Measurements from ENCODE around the gene CRACR2B. TPM values are rescaled to one million over a fixed set of nuclear protein-coding genes. Genes with fewer than 3 reads are reported as not detected.
A peak's percentile ranks its signal among the peaks of the same experiment; 100 is the strongest.

CRACR2B gene
- total RNA-seq, 1 donor from 2014 or later: 43.6 TPM

- no peaks in the 10 kb centered on the region for H3K27me3 ChIP-seq (ENCODE audit: low read depth)
- peak overlapping the region; percentile 85 for H3K4me3 ChIP-seq
- intact Hi-C loops (cut with DNase I): no loop called here
- H3K36me3 ChIP-seq: peaks cover 32% of the 10 kb centered on the region
- DNase-seq (no peak), ATAC-seq (no peak)
- no peaks in the 10 kb centered on the region for H3K9me3 ChIP-seq
- peak overlapping the region; percentile 91 for H3K27ac ChIP-seq
- no peak for TF ChIP-seq CTCF (IDR thresholded peaks at IDR 0.05)
- peaks cover 77% of the 10 kb centered on the region for H3K4me1 ChIP-seq
These were observed 6.2 kb downstream of the CRACR2B start for GRCh38 chr11:833849-834311.

DNA sequence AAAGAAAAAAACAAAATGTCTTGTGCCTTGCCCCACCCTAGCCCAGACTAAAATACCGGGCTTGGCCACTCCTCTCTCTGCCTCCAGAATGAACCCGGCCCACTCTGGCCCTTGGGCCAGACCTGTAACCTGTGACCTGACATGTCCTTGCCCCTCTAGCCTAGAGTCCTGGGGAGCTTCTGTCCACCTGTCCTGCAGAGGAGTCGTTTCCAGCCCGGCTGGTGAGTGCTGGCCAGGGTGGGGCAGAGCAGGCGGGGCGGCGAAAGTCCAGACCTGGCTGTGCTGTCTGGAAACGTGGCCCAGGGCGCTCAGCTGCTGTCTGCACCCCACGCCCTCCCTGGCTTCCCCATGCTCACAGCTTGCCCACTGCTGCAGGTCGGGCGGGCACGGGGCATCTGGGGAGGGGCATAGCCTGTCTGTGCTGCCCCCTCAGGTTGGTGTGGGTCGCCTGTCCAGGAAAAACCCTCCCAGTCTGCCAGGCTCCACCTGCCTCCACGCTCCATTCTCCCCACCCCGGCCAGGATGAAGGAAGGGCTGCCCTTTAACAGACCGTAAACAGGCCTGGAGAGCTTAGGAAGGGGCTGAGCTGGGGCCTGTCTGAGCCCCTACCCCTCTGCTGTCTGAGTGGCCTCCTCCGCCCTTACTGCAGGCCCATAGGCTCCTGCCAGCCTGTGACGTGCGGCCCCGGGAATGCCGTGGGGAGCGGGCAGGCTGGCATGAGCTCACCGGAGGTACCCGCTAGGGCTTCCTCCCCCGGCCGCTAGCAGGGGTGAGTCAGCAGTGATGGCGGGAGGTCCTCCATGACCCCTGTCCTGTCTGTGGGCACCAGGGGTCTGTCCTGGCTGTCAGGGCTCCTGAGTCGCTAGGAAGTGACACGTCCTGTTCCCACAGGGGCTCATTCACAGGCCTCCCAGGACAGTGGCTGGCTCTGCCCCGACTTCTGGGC lies 6.9 kb downstream of the CRACR2B start:
- peak; percentile 85 for DNase-seq
- peak overlapping the region; percentile 85 for H3K4me3 ChIP-seq
- H3K27me3 ChIP-seq (ENCODE audit: low read depth): no peaks in the 10 kb centered on the region
- no peaks in the 10 kb centered on the region for H3K9me3 ChIP-seq
- ATAC-seq: peak; percentile 72 to 77
- H3K27ac ChIP-seq: peak overlapping the region; percentile 91
- intact Hi-C loops (cut with DNase I): no loop called here
- H3K4me1 ChIP-seq: peaks cover 76% of the 10 kb centered on the region
- TF ChIP-seq CTCF (IDR thresholded peaks at IDR 0.05): no peak
- peaks cover 39% of the 10 kb centered on the region for H3K36me3 ChIP-seq

DNA sequence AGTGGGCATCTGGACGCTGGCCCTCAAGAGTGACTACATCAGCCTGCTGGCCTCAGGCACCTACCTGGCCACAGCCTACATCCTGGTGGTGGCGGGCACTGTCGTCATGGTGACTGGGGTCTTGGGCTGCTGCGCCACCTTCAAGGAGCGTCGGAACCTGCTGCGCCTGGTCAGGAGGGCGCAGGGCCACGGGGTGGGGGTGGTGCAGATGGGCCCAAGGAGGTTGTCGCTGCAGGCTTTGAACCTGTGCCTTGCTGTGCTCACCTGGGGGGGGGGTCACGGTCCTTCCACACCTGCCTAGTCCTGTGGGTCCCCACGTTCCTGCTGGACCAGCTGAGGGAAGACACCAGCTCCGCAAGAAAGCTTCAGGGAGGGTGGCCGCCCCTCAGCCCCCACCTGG lies 8.6 kb downstream of the CRACR2B start:
- ATAC-seq (no peak), DNase-seq (no peak)
- Histone ChIP-seq H3K27ac (no peak overlapping the region), H3K27me3 (ENCODE audit: low read depth) (no peaks in the 10 kb centered on the region), H3K36me3 (peaks cover 52% of the 10 kb centered on the region), H3K4me3 (no peak overlapping the region), H3K9me3 (no peaks in the 10 kb centered on the region), H3K4me1 (peaks cover 76% of the 10 kb centered on the region)
- TF ChIP-seq CTCF (IDR thresholded peaks at IDR 0.05): no peak
- intact Hi-C loops (cut with DNase I): no loop called here

GRCh38 chr11:836700-837099 lies 9.0 kb downstream of the CRACR2B start:
- H3K27ac ChIP-seq: no peak overlapping the region
- TF ChIP-seq CTCF (IDR thresholded peaks at IDR 0.05): no peak
- no peaks in the 10 kb centered on the region for H3K27me3 ChIP-seq (ENCODE audit: low read depth)
- ATAC-seq: no peak
- H3K36me3 ChIP-seq: peaks cover 52% of the 10 kb centered on the region
- intact Hi-C loops (cut with DNase I): no loop called here
- H3K4me3 ChIP-seq: no peak overlapping the region
- peaks cover 76% of the 10 kb centered on the region for H3K4me1 ChIP-seq
- no peaks in the 10 kb centered on the region for H3K9me3 ChIP-seq
- no peak for DNase-seq

GRCh38 chr11:837189-837989 lies 9.7 kb downstream of the CRACR2B start:
- Histone ChIP-seq H3K4me1 (peaks cover 72% of the 10 kb centered on the region), H3K27me3 (ENCODE audit: low read depth) (no peaks in the 10 kb centered on the region), H3K27ac (no peak overlapping the region), H3K36me3 (peaks cover 52% of the 10 kb centered on the region), H3K4me3 (no peak overlapping the region), H3K9me3 (no peaks in the 10 kb centered on the region)
- no peak for TF ChIP-seq CTCF (IDR thresholded peaks at IDR 0.05)
- peak; percentile 51 for DNase-seq
- intact Hi-C loops (cut with DNase I): no loop called here
- ATAC-seq: no peak

Data from lower lobe of right lung (tissue), 2 donors.